ENCODE data around the gene SEMA3E.
"Not testable (repeated sequence)": the region's sequence is repeated elsewhere in the genome, so short reads cannot be mapped to it uniquely, and the experiment has no call there.

The SEMA3E gene

DNA sequence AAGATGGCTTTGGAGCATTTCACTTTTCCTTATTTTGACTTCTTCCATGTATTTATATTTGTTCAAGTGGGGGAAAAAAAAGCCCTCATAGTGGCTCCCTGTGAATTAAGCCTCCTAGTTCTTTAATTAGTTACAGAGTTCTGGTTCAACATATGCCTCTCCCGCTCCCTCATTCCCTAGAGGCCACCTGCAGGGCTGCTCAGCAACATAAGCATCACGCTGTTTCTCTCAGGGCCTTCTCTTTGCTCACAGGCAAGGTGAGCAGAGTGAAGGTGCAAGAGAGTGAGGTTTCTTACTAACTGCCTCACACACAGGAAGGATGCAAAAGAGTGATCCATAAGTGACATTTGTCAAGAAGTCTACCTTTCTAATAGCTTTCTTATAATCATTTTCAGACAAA is 196.7 kb downstream of the SEMA3E start:
- no peak for DNase-seq (ENCODE audit: low spot score)

- no peak for DNase-seq (ENCODE audit: low spot score)
Measured at GRCh38 chr7:83451501-83452045, 197.4 kb downstream of the SEMA3E start.

DNA sequence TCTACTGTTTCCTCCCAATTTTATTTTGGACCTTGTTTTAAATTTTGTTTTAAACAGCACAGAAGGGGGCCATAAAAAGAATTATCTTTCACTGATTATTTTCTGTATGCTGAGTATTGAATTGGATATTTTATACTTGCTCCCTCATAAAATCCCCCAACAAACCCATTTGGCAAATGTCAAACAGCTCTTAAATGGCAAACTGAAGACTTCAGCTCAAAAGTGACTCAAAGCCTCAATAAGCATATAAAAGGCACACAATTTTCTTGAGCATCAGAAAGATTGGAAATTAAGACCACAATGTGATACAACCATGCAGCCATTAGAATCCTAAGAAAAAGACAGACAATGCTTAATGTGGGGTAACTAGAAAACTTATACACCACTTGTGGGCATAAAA is 199.2 kb downstream of the SEMA3E start:
- no peak for DNase-seq (ENCODE audit: low spot score)

DNA sequence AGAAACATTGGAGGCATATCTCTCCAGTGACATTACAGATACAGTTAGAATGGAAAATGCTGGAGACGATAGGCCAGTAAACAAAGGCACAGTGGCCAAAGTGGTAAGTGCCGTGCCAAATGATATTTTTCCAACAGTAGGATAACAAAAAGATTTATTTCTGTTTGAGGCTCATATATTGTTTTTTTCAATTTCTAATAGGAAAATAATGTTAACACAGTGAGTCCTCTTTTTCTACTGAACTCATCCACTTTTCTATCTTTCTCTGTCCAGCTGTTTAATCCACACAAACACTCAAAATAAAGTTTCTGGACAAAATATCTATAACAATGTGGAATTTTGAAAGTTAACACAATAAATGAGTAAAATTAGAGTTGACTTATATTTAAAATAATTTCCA is 201.3 kb downstream of the SEMA3E start:
- DNase-seq (ENCODE audit: low spot score), result no peak

DNA sequence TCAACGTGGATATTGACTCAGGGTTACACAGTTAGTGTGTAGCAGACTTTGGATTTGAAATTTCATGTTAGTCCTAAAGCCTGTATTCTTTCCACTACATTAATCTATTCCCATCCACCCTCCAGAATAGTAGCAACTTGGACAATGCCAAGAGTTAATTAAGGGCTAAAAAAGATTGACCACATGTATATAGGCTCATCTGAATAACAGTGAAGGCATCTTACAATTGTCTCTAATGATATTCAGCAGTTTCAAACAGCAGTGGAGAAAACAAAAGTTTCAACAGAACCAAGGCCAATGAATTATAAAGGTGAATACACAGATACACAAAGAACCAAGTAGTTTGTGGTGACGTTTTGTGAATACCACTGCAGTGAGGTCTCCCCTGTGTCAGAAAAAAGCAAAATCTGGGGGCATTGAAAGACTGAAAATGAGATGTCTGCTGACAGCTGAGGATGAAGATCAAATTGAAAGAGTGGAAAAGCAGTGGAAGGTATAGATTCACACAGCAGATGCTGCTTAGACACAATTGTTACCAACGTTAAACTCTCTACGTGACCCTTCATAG is 202.8 kb downstream of the SEMA3E start:
- no peak for DNase-seq (ENCODE audit: low spot score)

GRCh38 chr7:83442911-83443310 is 206.0 kb downstream of the SEMA3E start:
- no peak for DNase-seq (ENCODE audit: low spot score)

- no peak for DNase-seq (ENCODE audit: low spot score)
Measured at GRCh38 chr7:83439026-83439425, 209.9 kb downstream of the SEMA3E start.

GRCh38 chr7:83430289-83430688 is 218.7 kb downstream of the SEMA3E start:
- not testable (repeated sequence) for DNase-seq (ENCODE audit: low spot score)

GRCh38 chr7:83429493-83429892 is 219.4 kb downstream of the SEMA3E start:
- DNase-seq (ENCODE audit: low spot score), result no peak

- no peak for DNase-seq (ENCODE audit: low spot score)
Measured at GRCh38 chr7:83427884-83428283, 221.1 kb downstream of the SEMA3E start.

DNA sequence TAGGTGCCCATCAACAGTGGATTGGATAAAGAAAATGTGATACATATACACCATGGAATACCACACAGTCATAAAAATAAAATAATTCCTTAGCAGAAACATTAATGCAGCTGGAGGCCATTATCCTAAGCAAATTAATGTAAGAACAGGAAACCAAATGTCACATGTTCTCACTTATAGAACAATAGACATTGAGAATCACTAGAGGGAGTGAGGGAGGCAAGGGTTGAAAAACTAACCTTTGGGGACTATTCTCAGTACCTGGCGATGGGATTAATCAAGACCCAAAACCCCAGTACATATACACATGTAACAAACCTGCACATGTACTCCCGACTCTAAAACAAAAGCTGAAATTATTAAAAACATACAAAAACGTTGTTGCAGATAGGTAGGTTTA is 222.6 kb downstream of the SEMA3E start:
- DNase-seq (ENCODE audit: low spot score), result no peak

DNA sequence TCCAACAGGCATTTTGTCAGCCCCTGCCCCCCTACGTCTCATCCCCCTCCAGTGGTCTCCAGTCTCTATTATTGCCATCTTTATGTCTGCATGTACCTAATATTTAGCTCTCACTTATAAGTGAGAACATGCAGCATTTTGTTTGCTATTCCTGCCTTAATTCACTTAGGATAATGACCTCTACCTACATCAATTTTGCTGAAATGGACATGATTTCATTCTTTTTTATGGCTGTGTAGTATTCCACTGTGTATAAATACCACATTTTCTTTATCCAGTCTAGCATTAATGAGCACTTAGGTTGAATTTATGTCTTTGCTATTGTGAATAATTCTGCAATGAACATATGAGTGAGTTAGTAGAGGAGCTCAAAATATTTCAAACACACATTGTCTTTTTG is 229.9 kb downstream of the SEMA3E start:
- DNase-seq (ENCODE audit: low spot score), result no peak

GRCh38 chr7:83415840-83416239 is 233.1 kb downstream of the SEMA3E start:
- no peak for DNase-seq (ENCODE audit: low spot score)

DNA sequence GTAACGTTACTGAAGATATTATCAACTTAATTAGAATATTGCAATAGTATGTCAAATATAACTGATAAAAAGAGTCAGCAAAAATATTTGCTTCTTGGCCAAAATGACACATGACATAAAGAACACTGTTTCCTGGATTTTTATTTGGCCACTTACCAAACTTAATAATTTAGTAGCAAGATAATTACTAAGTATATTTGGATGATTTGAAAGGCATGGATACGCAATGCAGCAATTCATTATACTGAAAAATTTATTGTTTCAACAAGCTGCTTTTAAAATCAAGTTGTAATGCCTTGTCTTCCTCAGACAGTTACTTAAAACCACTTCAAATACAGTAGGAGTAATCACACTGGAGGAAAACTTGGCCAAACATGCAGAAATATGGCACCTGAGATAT is 234.0 kb downstream of the SEMA3E start:
- DNase-seq (ENCODE audit: low spot score), result no peak

DNA sequence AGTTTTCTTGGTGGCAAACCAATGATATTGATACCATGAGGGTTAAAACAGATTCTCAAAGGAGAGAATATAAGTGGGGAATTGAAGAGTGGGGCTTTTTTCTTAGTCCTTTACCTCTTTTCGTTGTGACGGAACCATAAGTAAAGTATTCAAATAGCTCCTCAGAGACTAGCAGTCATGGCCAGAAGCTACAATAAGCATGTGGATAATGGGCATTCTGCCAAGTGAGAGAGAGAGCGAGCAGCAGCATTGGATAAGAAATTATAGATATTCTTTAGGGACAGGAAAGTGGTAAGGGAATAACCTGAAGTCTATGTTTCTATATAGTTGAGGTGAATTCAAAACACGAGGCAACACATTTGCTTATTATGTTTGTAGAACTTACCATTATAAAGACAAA is 235.1 kb downstream of the SEMA3E start:
- DNase-seq (ENCODE audit: low spot score), result no peak

DNA sequence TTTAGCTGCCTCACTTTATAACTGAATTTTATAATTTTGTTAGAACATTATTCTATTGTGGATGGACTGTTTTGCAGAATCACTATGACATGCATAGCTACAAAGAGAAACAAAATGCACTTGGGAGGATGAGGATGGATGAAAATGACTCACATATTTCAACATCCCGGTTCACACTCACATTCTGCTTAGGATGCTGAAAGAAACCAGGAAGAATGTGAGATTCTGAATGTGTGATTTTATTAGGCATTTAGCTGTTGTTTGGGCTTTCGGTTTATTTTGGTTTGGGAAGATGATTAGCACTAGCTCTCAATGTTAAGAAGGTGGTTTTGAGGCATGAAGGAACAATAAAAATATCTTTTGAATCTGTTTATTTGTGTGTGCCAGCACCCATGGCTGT is 235.5 kb downstream of the SEMA3E start:
- no peak for DNase-seq (ENCODE audit: low spot score)

DNA sequence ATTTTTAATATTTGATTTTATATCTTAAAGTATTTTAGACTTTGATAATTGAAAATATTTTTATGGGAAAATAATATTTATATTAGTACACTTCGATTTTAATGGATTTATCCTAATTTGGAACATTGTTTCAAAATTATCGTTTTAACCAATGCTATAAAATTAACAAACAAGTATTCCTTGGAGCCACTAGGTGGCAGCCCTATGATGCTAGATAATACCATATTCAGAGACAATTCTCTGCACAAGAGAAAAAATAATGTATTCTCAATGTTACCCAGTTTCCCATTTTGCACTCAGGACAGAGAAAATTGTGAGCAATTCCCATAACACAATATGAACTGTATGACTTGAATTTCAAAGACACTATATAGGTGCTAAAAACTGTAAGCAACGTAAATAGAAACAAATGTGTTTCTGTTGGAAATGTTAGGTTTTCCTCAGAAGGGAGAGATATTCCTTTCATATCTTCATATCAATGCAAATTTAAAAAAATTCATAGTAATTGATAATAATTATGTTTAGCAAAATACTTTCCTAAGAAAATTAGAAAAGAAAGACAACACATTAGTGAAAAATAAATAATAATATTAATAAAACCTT is 237.8 kb downstream of the SEMA3E start:
- peak; percentile 43 for DNase-seq (ENCODE audit: low spot score)

- DNase-seq (ENCODE audit: low spot score), result no peak
Measured at GRCh38 chr7:83394776-83395175, 254.2 kb downstream of the SEMA3E start.

GRCh38 chr7:83388436-83388835 is 260.5 kb downstream of the SEMA3E start:
- no peak for DNase-seq (ENCODE audit: low spot score)

GRCh38 chr7:83366629-83367028 is 282.3 kb downstream of the SEMA3E start:
- DNase-seq (ENCODE audit: low spot score), result no peak

DNA sequence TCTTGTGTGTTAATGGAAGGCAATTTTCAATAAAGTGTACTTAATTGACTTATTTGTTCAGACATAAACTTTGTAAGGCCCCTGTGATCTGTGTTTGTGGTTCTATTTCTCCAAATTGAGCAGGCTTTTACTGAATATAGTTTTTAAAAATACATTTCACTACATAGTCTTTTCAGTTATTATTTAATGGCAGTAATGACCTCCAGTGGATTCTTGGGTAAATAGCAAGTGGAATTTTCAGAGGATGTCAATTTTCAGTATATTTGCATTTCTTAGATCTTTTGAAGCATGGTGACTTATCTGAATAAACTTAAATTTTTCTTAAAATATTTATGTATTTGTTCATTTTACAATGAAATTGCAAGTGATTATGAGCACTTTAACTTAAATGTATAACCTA is 283.2 kb downstream of the SEMA3E start:
- no peak for DNase-seq (ENCODE audit: low spot score)

GRCh38 chr7:83362871-83363550 is 285.9 kb downstream of the SEMA3E start:
- DNase-seq (ENCODE audit: low spot score), result no peak

DNA sequence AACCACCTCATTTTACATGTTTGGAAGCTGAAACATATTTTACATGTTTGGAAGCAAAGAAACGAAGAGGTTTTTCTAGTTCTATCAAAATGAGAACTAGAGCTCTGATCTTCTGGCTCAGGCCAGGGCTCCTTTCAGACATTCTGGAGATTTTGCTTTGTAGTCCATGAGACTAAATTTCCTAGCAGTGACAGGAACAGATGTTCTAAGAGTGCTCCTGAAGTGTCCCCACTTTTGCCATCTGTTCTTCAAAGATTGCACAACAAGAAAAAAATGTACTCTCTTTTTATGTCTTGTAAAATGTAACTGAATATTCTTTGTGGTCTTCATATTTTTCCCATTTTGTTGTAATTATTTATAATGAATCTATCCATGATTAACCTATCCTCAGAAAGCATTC is 289.8 kb downstream of the SEMA3E start:
- DNase-seq (ENCODE audit: low spot score), result no peak

- DNase-seq (ENCODE audit: low spot score), result no peak
Measured at GRCh38 chr7:83355143-83355542, 293.8 kb downstream of the SEMA3E start.
